Neural cell (in vitro differentiated cells): ENCODE measurements around the gene SLF1. TPM values are rescaled to one million over a fixed set of nuclear protein-coding genes. Genes with fewer than 3 reads are reported as not detected.

Source experiments
- H2AFZ ChIP-seq: fragments of 200-600, 300-800 bp; sonication (generic), shearing (Covaris generic); 2 replicates; pipeline ENCODE4 v1.6.0; 2014; ENCODE audit warnings: low read depth, mild to moderate bottlenecking, antibody characterized with exemption, low read length, moderate library complexity
- H3F3A ChIP-seq: fragments of 200-600 bp; shearing (Covaris generic); 2 replicates; pipeline ENCODE4 v1.6.1; 2016; ENCODE audit warnings: mild to moderate bottlenecking, moderate library complexity, mixed read lengths, antibody characterized with exemption, low read length; ENCODE audit not compliant: insufficient read depth, poor library complexity, severe bottlenecking
- H3K27ac ChIP-seq: fragments of 200-600, 300-800 bp; sonication (generic), shearing (Covaris generic); 2 replicates; pipeline ENCODE4 v1.5.1; 2014; ENCODE audit warnings: mild to moderate bottlenecking, low read length, moderate library complexity
- H3K27me3 ChIP-seq: fragments of 300-800, 200-600 bp; sonication (generic), shearing (Covaris generic); 2 replicates; pipeline ENCODE4 v1.6.0; 2014; ENCODE audit warnings: mild to moderate bottlenecking, low read depth, low read length, moderate library complexity; ENCODE audit not compliant: insufficient read depth
- H3K36me3 ChIP-seq: fragments of 300-800, 200-600 bp; sonication (generic), shearing (Covaris generic); 2 replicates; pipeline ENCODE4 v1.5.1; 2014; ENCODE audit warnings: mild to moderate bottlenecking, antibody characterized with exemption, low read length, moderate library complexity; ENCODE audit not compliant: insufficient read depth
- H3K4me2 ChIP-seq: fragments of 300-800, 200-600 bp; sonication (generic), shearing (Covaris generic); 2 replicates; pipeline ENCODE4 v1.6.0; 2014; ENCODE audit warnings: mild to moderate bottlenecking, low read length
- H3K4me3 ChIP-seq: fragments of 300-800, 200-600 bp; sonication (generic), shearing (Covaris generic); 2 replicates; pipeline ENCODE4 v1.5.1; 2014; ENCODE audit warnings: mild to moderate bottlenecking, low read length, moderate library complexity
- H3K79me2 ChIP-seq: fragments of 200-600 bp; shearing (Covaris generic); replicated peaks from 2 replicates; pipeline ENCODE4 v1.6.0; 2014; ENCODE audit warnings: mild to moderate bottlenecking, low read length, moderate library complexity; ENCODE audit not compliant: insufficient read depth
- H3K9ac ChIP-seq: fragments of 300-800, 200-600 bp; sonication (generic), shearing (Covaris generic); 2 replicates; pipeline ENCODE4 v1.6.1; 2016; ENCODE audit warnings: mild to moderate bottlenecking, low read length, mixed read lengths
- H3K9me2 ChIP-seq: fragments of 200-600 bp; shearing (Covaris generic); 2 replicates; pipeline ENCODE4 v1.6.1; 2016; ENCODE audit warnings: mild to moderate bottlenecking, low read length, mixed read lengths; ENCODE audit not compliant: insufficient read depth
- H3K9me3 ChIP-seq: fragments of 200-600, 300-800 bp; sonication (generic), shearing (Covaris generic); 2 replicates; pipeline ENCODE4 v1.6.1; 2016; ENCODE audit warnings: mild to moderate bottlenecking, mixed run types, low read length, moderate library complexity, mixed read lengths
- H4K20me1 ChIP-seq: fragments of 200-600 bp; shearing (Covaris generic); 2 replicates; pipeline ENCODE4 v1.6.1; 2016; ENCODE audit warnings: mild to moderate bottlenecking, mixed run types; ENCODE audit not compliant: insufficient read depth
- CTCF ChIP-seq: fragments of 450-650 bp; IDR thresholded peaks from 2 replicates; pipeline ENCODE4 v1.5.1; 2014; ENCODE audit warnings: antibody characterized with exemption, mild to moderate bottlenecking, moderate library complexity; ENCODE audit not compliant: poor library complexity, severe bottlenecking
- EP300 ChIP-seq: fragments of 450-650 bp; conservative IDR thresholded peaks from 2 replicates; pipeline ENCODE4 v1.6.1; 2014; ENCODE audit warnings: antibody characterized with exemption, mild to moderate bottlenecking, moderate library complexity; ENCODE audit not compliant: poor library complexity, severe bottlenecking
- EZH2 ChIP-seq: fragments of 200-600, 300-800 bp; shearing (Covaris generic), sonication (generic); IDR thresholded peaks from 2 replicates; pipeline ENCODE4 v1.6.1; 2014; ENCODE audit warnings: antibody characterized with exemption, low read length, borderline replicate concordance, mild to moderate bottlenecking; ENCODE audit not compliant: insufficient read depth, poor library complexity, severe bottlenecking
- MXI1 ChIP-seq: fragments of 450-650 bp; conservative IDR thresholded peaks from 2 replicates; pipeline ENCODE4 v1.6.1; 2014; ENCODE audit warnings: antibody characterized with exemption, mild to moderate bottlenecking; ENCODE audit not compliant: poor library complexity, severe bottlenecking
- POLR2AphosphoS5 ChIP-seq: IDR thresholded peaks from 2 replicates; pipeline ENCODE4 v1.6.1; 2012
- RAD21 ChIP-seq: fragments of 450-650 bp; conservative IDR thresholded peaks from 2 replicates; pipeline ENCODE4 v1.6.1; 2014; ENCODE audit warnings: antibody characterized with exemption, mild to moderate bottlenecking, moderate library complexity
- REST ChIP-seq: IDR thresholded peaks from 2 replicates; pipeline ENCODE4 v1.6.1; 2012; ENCODE audit warnings: borderline replicate concordance
- SMC3 ChIP-seq: fragments of 450-650 bp; conservative IDR thresholded peaks from 2 replicates; pipeline ENCODE4 v1.6.1; 2014; ENCODE audit warnings: antibody characterized with exemption, mild to moderate bottlenecking, moderate library complexity; ENCODE audit not compliant: poor library complexity
- TAF1 ChIP-seq: IDR thresholded peaks from 2 replicates; pipeline ENCODE4 v1.6.1; 2012; ENCODE audit warnings: low read depth
- polyA plus RNA-seq: library from polyadenylated mRNA; depleted of rRNA; stranded (reverse); fragments of >200 nt; gene quantifications from 2 replicates; pipeline ENCODE4 v1.2.3, GENCODE V29; 2014

The SLF1 gene
- polyA plus RNA-seq, 1 donor from 2014 or later = 19.7 TPM

GRCh38 chr5:94699562-94699961 lies 81.1 kb downstream of the SLF1 start:
- H3F3A ChIP-seq = no peaks in the 10 kb centered on the region
- H4K20me1 ChIP-seq = no peaks in the 10 kb centered on the region
- no peaks in the 10 kb centered on the region for H3K36me3 ChIP-seq
- no peak overlapping the region for H3K4me3 ChIP-seq
- H3K27me3 ChIP-seq = no peaks in the 10 kb centered on the region
- H3K9ac ChIP-seq = no peak overlapping the region
- no peak overlapping the region for H3K4me2 ChIP-seq
- no peaks in the 10 kb centered on the region for H3K79me2 ChIP-seq
- no peaks in the 10 kb centered on the region for H3K9me2 ChIP-seq
- no peaks in the 10 kb centered on the region for H3K9me3 ChIP-seq
- TF ChIP-seq CTCF (no peak), SMC3 (no peak), EP300 (no peak), RAD21 (no peak), TAF1 (no peak), EZH2 (no peak), MXI1 (no peak), POLR2AphosphoS5 (no peak), REST (no peak)
- H2AFZ ChIP-seq = no peak overlapping the region
- no peak overlapping the region for H3K27ac ChIP-seq

- Histone ChIP-seq H4K20me1 (no peaks in the 10 kb centered on the region), H3K9me3 (no peaks in the 10 kb centered on the region), H3K4me2 (no peak overlapping the region), H3K4me3 (no peak overlapping the region), H3K79me2 (no peaks in the 10 kb centered on the region), H3K36me3 (no peaks in the 10 kb centered on the region), H3K27ac (no peak overlapping the region), H3K9me2 (no peaks in the 10 kb centered on the region), H3K27me3 (no peaks in the 10 kb centered on the region), H2AFZ (no peak overlapping the region), H3F3A (no peaks in the 10 kb centered on the region), H3K9ac (no peak overlapping the region)
- no peak for TF ChIP-seq MXI1
- no peak for TF ChIP-seq CTCF
- TF ChIP-seq RAD21 = no peak
Measured at GRCh38 chr5:94700592-94700991, 82.1 kb downstream of the SLF1 start.
